ENCODE results near the gene SLC7A10.
"Not testable (repeated sequence)": the region's sequence is repeated elsewhere in the genome, so short reads cannot be mapped to it uniquely, and the experiment has no call there.

SLC7A10 gene

DNA sequence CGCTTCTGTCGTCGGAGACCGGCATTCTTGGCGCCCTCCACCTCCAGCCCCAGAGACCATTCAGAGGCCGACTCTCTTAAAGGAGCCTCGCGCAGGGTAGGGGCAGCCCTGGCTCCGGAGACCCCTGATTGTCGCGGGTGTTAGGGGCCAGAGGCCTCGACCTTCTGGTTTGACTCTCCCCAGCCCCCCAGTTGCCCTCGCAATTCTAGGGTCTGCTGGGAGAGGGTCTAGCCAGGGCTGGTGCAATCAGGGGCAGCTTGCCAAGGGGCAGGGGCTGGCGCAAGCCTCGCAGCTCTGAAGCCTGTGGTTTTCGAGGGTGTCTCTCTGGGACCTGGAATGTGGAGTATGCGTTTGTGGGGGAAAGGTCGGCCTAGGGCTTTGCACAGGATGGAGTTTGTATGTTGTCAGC, 1.6 kb upstream of the SLC7A10 start:
- Histone ChIP-seq H3K79me2 (ENCODE audit: control insufficient read depth, insufficient read depth, low read length, poor library complexity) (no peaks in the 10 kb centered on the region), H3K4me3 (ENCODE audit: low read depth, low read length) (no peak overlapping the region), H3K18ac (ENCODE audit: low read length) (no peak overlapping the region), H3K27me3 (ENCODE audit: insufficient read depth, low read length) (peaks cover 33% of the 10 kb centered on the region), H3K4me2 (ENCODE audit: low read length) (peak overlapping the region; percentile 48), H2BK5ac (ENCODE audit: low read depth, low read length, poor library complexity) (no peak overlapping the region), H3K79me1 (ENCODE audit: low read length) (peaks cover 3% of the 10 kb centered on the region), H3K4me1 (ENCODE audit: control insufficient read depth in 1 of 2, insufficient read depth in 2 of 2, low read length in 2 of 2) (peaks cover 7 to 10% of the 10 kb centered on the region in 2 experiments), H3K27ac (ENCODE audit: low read depth, low read length) (no peak overlapping the region), H2BK12ac (ENCODE audit: low read length) (no peak overlapping the region), H2AFZ (ENCODE audit: insufficient read depth, low read length, poor library complexity) (no peak overlapping the region), H3K9me3 (ENCODE audit: insufficient read depth, low read depth, low read length) (peaks cover 12% of the 10 kb centered on the region), H3K23ac (ENCODE audit: low read length) (no peak overlapping the region), H3K14ac (ENCODE audit: low read length) (no peak overlapping the region), H3K9ac (ENCODE audit: low read length) (no peak overlapping the region), H4K91ac (ENCODE audit: low read depth, low read length) (no peak overlapping the region), H4K8ac (ENCODE audit: low read depth, low read length) (no peak overlapping the region), H2BK120ac (ENCODE audit: insufficient read depth, low read length, poor library complexity) (no peak overlapping the region), H3K4ac (ENCODE audit: low read depth, low read length) (no peak overlapping the region), H4K12ac (ENCODE audit: low read depth, low read length) (no peak overlapping the region), H3K36me3 (ENCODE audit: control insufficient read depth in 1 of 2, insufficient read depth in 2 of 2, low read length in 2 of 2) (no peaks in the 10 kb centered on the region), H2AK5ac (ENCODE audit: low read length) (no peak overlapping the region)
- no CpG with 5 or more reads among the region's 18 CpGs for WGBS (ENCODE audit: extremely low coverage, insufficient coverage, insufficient read length)
- DNase-seq = no peak

DNA sequence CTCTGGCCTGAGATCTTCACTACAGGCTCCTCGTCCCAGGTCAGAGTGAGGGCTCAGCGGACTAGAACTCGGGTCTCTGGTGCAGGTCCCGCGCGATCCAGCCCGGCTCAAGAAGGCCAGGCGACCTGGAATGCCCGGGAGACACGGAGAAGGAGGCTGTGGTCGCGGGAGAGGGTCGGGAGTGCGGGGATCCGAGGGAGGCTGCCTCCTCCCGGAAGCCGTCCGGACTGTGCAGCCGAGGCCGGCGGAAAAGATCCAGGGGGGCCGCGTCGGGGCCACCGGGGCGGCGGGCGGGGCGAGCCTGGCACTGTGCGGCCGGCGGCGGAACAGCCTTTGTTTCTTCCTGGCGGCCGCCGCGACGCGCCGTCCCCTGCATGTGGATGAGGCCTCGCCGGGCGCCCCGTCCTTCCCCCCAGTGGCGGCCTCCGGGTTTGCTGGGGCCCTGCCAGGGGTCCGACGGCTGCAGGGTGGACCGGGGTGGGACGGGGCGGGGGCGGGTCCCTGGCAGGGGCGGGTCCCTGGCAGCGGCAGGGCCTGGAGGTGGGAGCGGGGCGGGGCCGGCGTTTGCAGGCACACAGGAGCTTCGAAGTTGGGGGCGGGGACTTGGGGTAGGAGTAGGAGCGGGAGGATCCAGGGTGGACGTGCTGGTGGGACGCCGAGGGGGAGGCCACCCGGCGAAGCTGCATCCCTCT, 1.0 kb upstream of the SLC7A10 start:
- Histone ChIP-seq H3K18ac (ENCODE audit: low read length) (no peak overlapping the region), H2AFZ (ENCODE audit: insufficient read depth, low read length, poor library complexity) (no peak overlapping the region), H3K9me3 (ENCODE audit: insufficient read depth, low read depth, low read length) (peaks cover 12% of the 10 kb centered on the region), H4K91ac (ENCODE audit: low read depth, low read length) (no peak overlapping the region), H2BK120ac (ENCODE audit: insufficient read depth, low read length, poor library complexity) (no peak overlapping the region), H2AK5ac (ENCODE audit: low read length) (no peak overlapping the region), H3K79me1 (ENCODE audit: low read length) (peaks cover 3% of the 10 kb centered on the region), H3K14ac (ENCODE audit: low read length) (no peak overlapping the region), H3K4me2 (ENCODE audit: low read length) (peak overlapping the region; percentile 48), H2BK12ac (ENCODE audit: low read length) (no peak overlapping the region), H3K4me3 (ENCODE audit: low read depth, low read length) (peak overlapping the region; percentile 17), H3K79me2 (ENCODE audit: control insufficient read depth, insufficient read depth, low read length, poor library complexity) (no peaks in the 10 kb centered on the region), H2BK5ac (ENCODE audit: low read depth, low read length, poor library complexity) (no peak overlapping the region), H3K9ac (ENCODE audit: low read length) (no peak overlapping the region), H3K36me3 (ENCODE audit: control insufficient read depth in 1 of 2, insufficient read depth in 2 of 2, low read length in 2 of 2) (no peaks in the 10 kb centered on the region), H4K8ac (ENCODE audit: low read depth, low read length) (peak overlapping the region; percentile 22), H4K12ac (ENCODE audit: low read depth, low read length) (no peak overlapping the region), H3K4me1 (ENCODE audit: control insufficient read depth in 1 of 2, insufficient read depth in 2 of 2, low read length in 2 of 2) (peaks cover 7 to 10% of the 10 kb centered on the region in 2 experiments), H3K27ac (ENCODE audit: low read depth, low read length) (no peak overlapping the region), H3K27me3 (ENCODE audit: insufficient read depth, low read length) (peaks cover 33% of the 10 kb centered on the region), H3K4ac (ENCODE audit: low read depth, low read length) (no peak overlapping the region), H3K23ac (ENCODE audit: low read length) (no peak overlapping the region)
- DNase-seq = peak in 1 of 2 donors; percentile 23
- WGBS (ENCODE audit: extremely low coverage, insufficient coverage, insufficient read length) = no CpG with 5 or more reads among the region's 66 CpGs

DNA sequence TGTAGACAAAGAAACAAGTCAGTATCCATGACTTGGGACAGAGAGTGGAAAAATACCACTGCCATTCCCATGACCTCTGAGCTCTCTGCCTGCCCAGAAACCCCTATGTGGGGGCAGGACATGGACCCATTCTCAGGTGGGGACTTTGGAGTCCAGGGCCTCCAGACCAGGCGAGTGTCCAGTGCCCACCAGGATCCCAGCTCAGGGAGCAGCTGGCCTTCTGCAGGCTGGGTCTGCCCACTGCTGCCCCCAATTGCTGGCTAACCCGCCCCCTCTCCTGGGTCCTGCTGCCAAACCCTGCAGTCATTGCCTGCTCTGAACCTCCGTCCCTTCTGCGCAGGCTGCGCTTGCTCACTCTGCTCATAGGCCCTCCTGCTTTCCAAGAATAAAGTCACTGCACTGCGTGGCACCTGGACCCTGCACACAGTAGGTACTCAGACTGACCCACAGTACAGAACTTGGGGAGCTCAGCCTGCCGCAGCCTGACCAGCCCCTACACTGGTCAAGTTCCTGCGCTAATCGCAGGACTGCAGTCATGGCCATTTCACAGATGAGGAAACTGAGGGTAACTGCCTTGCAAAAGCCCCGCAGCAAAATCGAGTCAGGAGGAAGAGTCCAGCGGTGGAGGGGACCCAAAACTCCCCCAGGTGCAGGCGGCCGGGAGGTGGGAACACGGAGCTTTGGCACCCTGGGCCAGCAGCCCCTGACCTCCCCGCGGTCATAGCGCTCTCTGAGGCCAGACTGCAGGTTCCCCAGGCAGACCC, 774 bp downstream of the SLC7A10 start:
- Histone ChIP-seq H3K23ac (ENCODE audit: low read length) (no peak overlapping the region), H3K4ac (ENCODE audit: low read depth, low read length) (no peak overlapping the region), H2BK5ac (ENCODE audit: low read depth, low read length, poor library complexity) (no peak overlapping the region), H2AK5ac (ENCODE audit: low read length) (no peak overlapping the region), H3K14ac (ENCODE audit: low read length) (no peak overlapping the region), H2BK120ac (ENCODE audit: insufficient read depth, low read length, poor library complexity) (no peak overlapping the region), H4K12ac (ENCODE audit: low read depth, low read length) (no peak overlapping the region), H2AFZ (ENCODE audit: insufficient read depth, low read length, poor library complexity) (no peak overlapping the region), H2BK12ac (ENCODE audit: low read length) (no peak overlapping the region), H3K27ac (ENCODE audit: low read depth, low read length) (no peak overlapping the region), H3K9ac (ENCODE audit: low read length) (no peak overlapping the region), H3K18ac (ENCODE audit: low read length) (no peak overlapping the region), H4K91ac (ENCODE audit: low read depth, low read length) (no peak overlapping the region), H3K27me3 (ENCODE audit: insufficient read depth, low read length) (peaks cover 33% of the 10 kb centered on the region), H3K79me2 (ENCODE audit: control insufficient read depth, insufficient read depth, low read length, poor library complexity) (no peaks in the 10 kb centered on the region), H3K36me3 (ENCODE audit: control insufficient read depth in 1 of 2, insufficient read depth in 2 of 2, low read length in 2 of 2) (no peaks in the 10 kb centered on the region), H3K79me1 (ENCODE audit: low read length) (peaks cover 3% of the 10 kb centered on the region), H3K9me3 (ENCODE audit: insufficient read depth, low read depth, low read length) (peaks cover 10% of the 10 kb centered on the region), H3K4me1 (ENCODE audit: control insufficient read depth in 1 of 2, insufficient read depth in 2 of 2, low read length in 2 of 2) (peaks cover 7 to 10% of the 10 kb centered on the region in 2 experiments), H3K4me3 (ENCODE audit: low read depth, low read length) (no peak overlapping the region), H3K4me2 (ENCODE audit: low read length) (no peak overlapping the region), H4K8ac (ENCODE audit: low read depth, low read length) (no peak overlapping the region)
- no peak for DNase-seq
- no CpG with 5 or more reads among the region's 18 CpGs for WGBS (ENCODE audit: extremely low coverage, insufficient coverage, insufficient read length)

DNA sequence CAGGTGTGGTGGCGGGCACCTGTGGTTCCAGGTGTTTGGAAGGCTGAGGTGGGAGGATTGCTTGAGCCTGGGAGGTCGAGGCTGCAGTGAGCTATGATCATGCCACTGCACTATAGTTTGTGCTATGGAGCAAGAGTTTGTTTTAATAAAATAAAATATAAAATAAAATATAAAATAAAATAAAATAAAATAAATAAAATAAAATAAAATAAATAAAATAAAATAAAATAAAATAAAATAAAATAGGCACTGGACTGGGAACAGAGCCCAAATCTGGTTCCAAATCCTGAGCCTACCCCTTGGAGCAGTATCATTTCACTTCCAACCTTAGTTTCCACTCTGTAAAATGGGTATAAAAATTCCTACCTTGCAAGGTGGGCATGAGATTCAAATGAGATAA, 3.4 kb downstream of the SLC7A10 start:
- H3K4me1 ChIP-seq (ENCODE audit: control insufficient read depth in 1 of 2, insufficient read depth in 2 of 2, low read length in 2 of 2); H4K91ac ChIP-seq (ENCODE audit: low read depth, low read length); H3K36me3 ChIP-seq (ENCODE audit: control insufficient read depth in 1 of 2, insufficient read depth in 2 of 2, low read length in 2 of 2); H2BK5ac ChIP-seq (ENCODE audit: low read depth, low read length, poor library complexity); H3K27ac ChIP-seq (ENCODE audit: low read depth, low read length); H3K9me3 ChIP-seq (ENCODE audit: insufficient read depth, low read depth, low read length); H2AFZ ChIP-seq (ENCODE audit: insufficient read depth, low read length, poor library complexity); H2BK12ac ChIP-seq (ENCODE audit: low read length); H2BK120ac ChIP-seq (ENCODE audit: insufficient read depth, low read length, poor library complexity); H3K9ac ChIP-seq (ENCODE audit: low read length); H3K4me2 ChIP-seq (ENCODE audit: low read length); DNase-seq; H3K4me3 ChIP-seq (ENCODE audit: low read depth, low read length); H3K79me2 ChIP-seq (ENCODE audit: control insufficient read depth, insufficient read depth, low read length, poor library complexity); H2AK5ac ChIP-seq (ENCODE audit: low read length); H3K18ac ChIP-seq (ENCODE audit: low read length); H3K14ac ChIP-seq (ENCODE audit: low read length); H4K12ac ChIP-seq (ENCODE audit: low read depth, low read length); H3K4ac ChIP-seq (ENCODE audit: low read depth, low read length); H3K23ac ChIP-seq (ENCODE audit: low read length); H4K8ac ChIP-seq (ENCODE audit: low read depth, low read length); H3K79me1 ChIP-seq (ENCODE audit: low read length): not testable (repeated sequence)
- WGBS (ENCODE audit: extremely low coverage, insufficient coverage, insufficient read length) = no CpG with 5 or more reads among the region's 2 CpGs
- peaks cover 31% of the 10 kb centered on the region for H3K27me3 ChIP-seq (ENCODE audit: insufficient read depth, low read length)

Data from trophoblast cell (in vitro differentiated cells and primary cell).